WTC11 (cell line): ENCODE results near the gene PAPSS1. TPM values are rescaled to one million over a fixed set of nuclear protein-coding genes. Genes with fewer than 3 reads are reported as not detected.

Experiments used
- ATAC-seq: fragments of 200-7000 bp; cut with Tn5 transposase; 2 replicates; pipeline ENCODE4 v1.10.0; 2021; ENCODE audit warnings: mild to moderate bottlenecking, moderate library complexity
- CTCF ChIA-PET: fragments of 300-600 bp; sonication (Branson Sonifier 250); formaldehyde crosslinking; loops from one replicate; lab custom pipeline; 2021; ENCODE audit warnings: antibody characterized with exemption; lab: Charles Lee
- POLR2A ChIA-PET: fragments of 350-600 bp; sonication (Branson Sonifier 250); formaldehyde crosslinking; loops from one replicate; lab custom pipeline; 2021; ENCODE audit warnings: antibody characterized with exemption; lab: Charles Lee
- DNase-seq: peaks from one replicate; pipeline ENCODE4 v3.0.0; 2021; ENCODE audit warnings: low spot score
- H3K27ac Mint-ChIP-seq: 2 replicates; pipeline ENCODE4 v1.8.0; 2021; ENCODE audit warnings: mixed read lengths
- H3K27me3 Mint-ChIP-seq: 2 replicates; pipeline ENCODE4 v1.8.0; 2021; ENCODE audit warnings: low read depth, mild to moderate bottlenecking, moderate library complexity, mixed read lengths
- H3K36me3 Mint-ChIP-seq: 2 replicates; pipeline ENCODE4 v1.8.0; 2021; ENCODE audit warnings: mixed read lengths
- H3K4me1 Mint-ChIP-seq: 2 replicates; pipeline ENCODE4 v1.8.0; 2022; ENCODE audit warnings: mixed read lengths
- H3K4me3 Mint-ChIP-seq: 2 replicates; pipeline ENCODE4 v1.8.0; 2021; ENCODE audit warnings: mild to moderate bottlenecking, moderate library complexity, mixed read lengths
- H3K9me3 Mint-ChIP-seq: 2 replicates; pipeline ENCODE4 v1.8.0; 2021; ENCODE audit warnings: mixed read lengths
- AR ChIP-seq: fragments of 250-450 bp; sonication (Bioruptor Pico); IDR thresholded peaks from 2 replicates; pipeline ENCODE4 v1.9.0; 2021; ENCODE audit warnings: mild to moderate bottlenecking
- ARID4B ChIP-seq: sonication (generic); formaldehyde crosslinking; IDR thresholded peaks from 2 replicates; pipeline ENCODE4 v1.8.0; 2023; ENCODE audit warnings: missing genetic modification reagents, mild to moderate bottlenecking, borderline replicate concordance
- ELF4 ChIP-seq: sonication (generic); formaldehyde crosslinking; IDR thresholded peaks from 2 replicates; pipeline ENCODE4 v1.8.1; 2022; ENCODE audit warnings: low read depth, mild to moderate bottlenecking, moderate library complexity, missing genetic modification reagents
- ERG ChIP-seq: fragments of 250-450 bp; sonication (Bioruptor Pico); IDR thresholded peaks from 2 replicates; pipeline ENCODE4 v1.8.0; 2021; ENCODE audit warnings: mild to moderate bottlenecking
- FOXJ3 ChIP-seq: sonication (generic); formaldehyde crosslinking; IDR thresholded peaks from 2 replicates; pipeline ENCODE4 v1.9.0; 2021; ENCODE audit warnings: missing genetic modification reagents, mild to moderate bottlenecking, borderline replicate concordance
- FOXP1 ChIP-seq: sonication (generic); formaldehyde crosslinking; IDR thresholded peaks from 2 replicates; pipeline ENCODE4 v1.8.0; 2022; ENCODE audit warnings: missing genetic modification reagents, mild to moderate bottlenecking, moderate library complexity, borderline replicate concordance
- HMGXB4 ChIP-seq: sonication (generic); formaldehyde crosslinking; IDR thresholded peaks from 2 replicates; pipeline ENCODE4 v1.8.1; 2023; ENCODE audit warnings: mild to moderate bottlenecking, moderate library complexity, missing genetic modification reagents
- JAZF1 ChIP-seq: fragments of 250-450 bp; sonication (Bioruptor Pico); IDR thresholded peaks from 2 replicates; pipeline ENCODE4 v1.9.0; 2021; ENCODE audit warnings: moderate library complexity, mild to moderate bottlenecking, inconsistent platforms
- NFE2L1 ChIP-seq: sonication (generic); formaldehyde crosslinking; IDR thresholded peaks from 2 replicates; pipeline ENCODE4 v1.8.1; 2023; ENCODE audit warnings: missing genetic modification reagents
- NFYB ChIP-seq: sonication (generic); formaldehyde crosslinking; conservative IDR thresholded peaks from 2 replicates; pipeline ENCODE4 v1.8.0; 2022; ENCODE audit warnings: low read depth, missing genetic modification reagents
- NR3C1 ChIP-seq: sonication (generic); formaldehyde crosslinking; conservative IDR thresholded peaks from 2 replicates; pipeline ENCODE4 v1.8.1; 2023; ENCODE audit warnings: low read depth, mild to moderate bottlenecking, missing genetic modification reagents
- OVOL2 ChIP-seq: fragments of 250-450 bp; sonication (Bioruptor Pico); IDR thresholded peaks from 2 replicates; pipeline ENCODE4 v1.9.0; 2021; ENCODE audit warnings: mild to moderate bottlenecking, borderline replicate concordance
- SMAD4 ChIP-seq: sonication (generic); formaldehyde crosslinking; IDR thresholded peaks from 2 replicates; pipeline ENCODE4 v1.8.0; 2022; ENCODE audit warnings: mild to moderate bottlenecking, missing genetic modification reagents
- ZNF281 ChIP-seq: sonication (generic); formaldehyde crosslinking; IDR thresholded peaks from 2 replicates; pipeline ENCODE4 v1.8.0; 2023; ENCODE audit warnings: mild to moderate bottlenecking, missing genetic modification reagents
- ZNF317 ChIP-seq: sonication (generic); formaldehyde crosslinking; IDR thresholded peaks from 2 replicates; pipeline ENCODE4 v1.8.1; 2023; ENCODE audit warnings: low read depth, mild to moderate bottlenecking, moderate library complexity, missing genetic modification reagents, borderline replicate concordance
- total RNA-seq: library from RNA; stranded (reverse); gene quantifications from 3 replicates; pipeline ENCODE4 v1.2.3, GENCODE V29; 2021
- TF ChIP-seq, protein P1 (sequence below): sonication (generic); formaldehyde crosslinking; IDR thresholded peaks from 2 replicates; pipeline ENCODE4 v1.8.1; 2023; ENCODE audit warnings: mild to moderate bottlenecking, missing genetic modification reagents
- TF ChIP-seq, protein P2 (sequence below): fragments of 250-450 bp; sonication (Bioruptor Pico); IDR thresholded peaks from 2 replicates; pipeline ENCODE4 v1.9.0; 2021; ENCODE audit warnings: mild to moderate bottlenecking

The PAPSS1 gene
- total RNA-seq, 1 experiment from 2014 or later = 62.9 TPM

GRCh38 chr4:107647591-107647990 lies 72.4 kb downstream of the PAPSS1 start (continued):
- no peak for TF ChIP-seq FOXJ3
- TF ChIP-seq FOXP1 = no peak
- TF ChIP-seq, all 79 proteins: peak for 0

GRCh38 chr4:107645604-107646003 lies 74.4 kb downstream of the PAPSS1 start:
- Mint-ChIP-seq H3K27me3 (peaks cover 44% of the 10 kb centered on the region), H3K36me3 (peaks cover 24% of the 10 kb centered on the region), H3K9me3 (no peaks in the 10 kb centered on the region), H3K4me1 (peaks cover 39% of the 10 kb centered on the region), H3K4me3 (no peak overlapping the region), H3K27ac (no peak overlapping the region)
- TF ChIP-seq NFYB (CRISPR knock-in tag) = no peak
- TF ChIP-seq SMAD4 = no peak
- TF ChIP-seq, protein P1, sequence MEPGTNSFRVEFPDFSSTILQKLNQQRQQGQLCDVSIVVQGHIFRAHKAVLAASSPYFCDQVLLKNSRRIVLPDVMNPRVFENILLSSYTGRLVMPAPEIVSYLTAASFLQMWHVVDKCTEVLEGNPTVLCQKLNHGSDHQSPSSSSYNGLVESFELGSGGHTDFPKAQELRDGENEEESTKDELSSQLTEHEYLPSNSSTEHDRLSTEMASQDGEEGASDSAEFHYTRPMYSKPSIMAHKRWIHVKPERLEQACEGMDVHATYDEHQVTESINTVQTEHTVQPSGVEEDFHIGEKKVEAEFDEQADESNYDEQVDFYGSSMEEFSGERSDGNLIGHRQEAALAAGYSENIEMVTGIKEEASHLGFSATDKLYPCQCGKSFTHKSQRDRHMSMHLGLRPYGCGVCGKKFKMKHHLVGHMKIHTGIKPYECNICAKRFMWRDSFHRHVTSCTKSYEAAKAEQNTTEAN (CRISPR knock-in tag) = no peak
- TF ChIP-seq ELF4 (CRISPR knock-in tag) = no peak
- TF ChIP-seq OVOL2 = no peak
- TF ChIP-seq HMGXB4 = no peak
- no peak for TF ChIP-seq JAZF1 (CRISPR knock-in tag)
- no peak for TF ChIP-seq NFE2L1
- TF ChIP-seq ZNF281 (CRISPR knock-in tag) = no peak
- no peak for TF ChIP-seq ARID4B
- TF ChIP-seq NR3C1 (CRISPR knock-in tag) = no peak
- TF ChIP-seq, protein P2, sequence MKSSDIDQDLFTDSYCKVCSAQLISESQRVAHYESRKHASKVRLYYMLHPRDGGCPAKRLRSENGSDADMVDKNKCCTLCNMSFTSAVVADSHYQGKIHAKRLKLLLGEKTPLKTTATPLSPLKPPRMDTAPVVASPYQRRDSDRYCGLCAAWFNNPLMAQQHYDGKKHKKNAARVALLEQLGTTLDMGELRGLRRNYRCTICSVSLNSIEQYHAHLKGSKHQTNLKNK (CRISPR knock-in tag) = no peak
- TF ChIP-seq ZNF317 = no peak
- no peak for TF ChIP-seq ERG
- TF ChIP-seq AR (CRISPR knock-in tag) = no peak
- CTCF ChIA-PET = no interaction called here
- DNase-seq = no peak
- no peak for ATAC-seq
- POLR2A ChIA-PET = no interaction called here
